ENCODE data around the gene MAP4K3. TPM values are rescaled to one million over a fixed set of nuclear protein-coding genes. Genes with fewer than 3 reads are reported as not detected.

The MAP4K3 gene
- total RNA-seq, 1 donor from 2014 or later, result 58.1 TPM

- Histone ChIP-seq H2AFZ (ENCODE audit: low read depth, low read length) (no peak overlapping the region), H4K20me1 (ENCODE audit: insufficient read depth, low read length) (no peaks in the 10 kb centered on the region), H3K9me3 (ENCODE audit: insufficient read depth, low read depth, low read length) (no peaks in the 10 kb centered on the region), H3K4me2 (ENCODE audit: low read length) (no peak overlapping the region), H3K4me3 (ENCODE audit: insufficient read depth, low read depth, low read length) (no peak overlapping the region), H3K79me2 (ENCODE audit: insufficient read depth, low read length) (no peaks in the 10 kb centered on the region), H3K36me3 (ENCODE audit: insufficient read depth, low read length) (peaks cover 11% of the 10 kb centered on the region), H3K27me3 (ENCODE audit: insufficient read depth, low read length) (no peaks in the 10 kb centered on the region), H3K9ac (ENCODE audit: low read length) (no peak overlapping the region), H3K4me1 (ENCODE audit: insufficient read depth, low read length) (no peaks in the 10 kb centered on the region), H3K27ac (ENCODE audit: low read depth, low read length) (no peak overlapping the region)
- FAIRE-seq (no peak), DNase-seq (ENCODE audit: low read depth) (no peak)
- Mint-ChIP-seq H3K4me1 (ENCODE audit: low read depth, unreplicated experiment) (peaks cover 17% of the 10 kb centered on the region), H3K9me3 (ENCODE audit: unreplicated experiment) (no peaks in the 10 kb centered on the region), H3K27me3 (ENCODE audit: low read depth, unreplicated experiment) (no peaks in the 10 kb centered on the region), H3K27ac (ENCODE audit: unreplicated experiment) (no peak overlapping the region), H3K36me3 (ENCODE audit: low read depth, unreplicated experiment) (peaks cover 2% of the 10 kb centered on the region), H3K4me3 (ENCODE audit: unreplicated experiment) (no peak overlapping the region)
- TF ChIP-seq CTCF (IDR thresholded peaks at IDR 0.05; ENCODE audit: insufficient read depth, low read depth, low read length) (no peak), EZH2 (IDR thresholded peaks at IDR 0.05; ENCODE audit: insufficient read depth, low read length) (no peak)
These were observed 128.3 kb downstream of the MAP4K3 start for GRCh38 chr2:39308778-39309177.

- Histone ChIP-seq H3K4me2 (ENCODE audit: low read length) (no peak overlapping the region), H3K79me2 (ENCODE audit: insufficient read depth, low read length) (no peaks in the 10 kb centered on the region), H4K20me1 (ENCODE audit: insufficient read depth, low read length) (no peaks in the 10 kb centered on the region), H3K27me3 (ENCODE audit: insufficient read depth, low read length) (no peaks in the 10 kb centered on the region), H3K9me3 (ENCODE audit: insufficient read depth, low read depth, low read length) (no peaks in the 10 kb centered on the region), H2AFZ (ENCODE audit: low read depth, low read length) (no peak overlapping the region), H3K4me1 (ENCODE audit: insufficient read depth, low read length) (no peaks in the 10 kb centered on the region), H3K27ac (ENCODE audit: low read depth, low read length) (no peak overlapping the region), H3K36me3 (ENCODE audit: insufficient read depth, low read length) (peaks cover 4% of the 10 kb centered on the region), H3K4me3 (ENCODE audit: insufficient read depth, low read depth, low read length) (no peak overlapping the region), H3K9ac (ENCODE audit: low read length) (no peak overlapping the region)
- no peaks in the 10 kb centered on the region for H3K9me3 Mint-ChIP-seq (ENCODE audit: unreplicated experiment)
- TF ChIP-seq EZH2 (IDR thresholded peaks at IDR 0.05; ENCODE audit: insufficient read depth, low read length) (no peak), CTCF (IDR thresholded peaks at IDR 0.05; ENCODE audit: insufficient read depth, low read depth, low read length) (no peak)
- H3K27ac Mint-ChIP-seq (ENCODE audit: unreplicated experiment), result no peak overlapping the region
- H3K27me3 Mint-ChIP-seq (ENCODE audit: low read depth, unreplicated experiment), result no peaks in the 10 kb centered on the region
- FAIRE-seq (no peak), DNase-seq (ENCODE audit: low read depth) (no peak)
- no peaks in the 10 kb centered on the region for H3K36me3 Mint-ChIP-seq (ENCODE audit: low read depth, unreplicated experiment)
- peaks cover 10% of the 10 kb centered on the region for H3K4me1 Mint-ChIP-seq (ENCODE audit: low read depth, unreplicated experiment)
- no peak overlapping the region for H3K4me3 Mint-ChIP-seq (ENCODE audit: unreplicated experiment)
These were observed 130.5 kb downstream of the MAP4K3 start for GRCh38 chr2:39306626-39307025.

GRCh38 chr2:39304729-39305128 is 132.4 kb downstream of the MAP4K3 start:
- Mint-ChIP-seq H3K9me3 (ENCODE audit: unreplicated experiment) (no peaks in the 10 kb centered on the region), H3K4me3 (ENCODE audit: unreplicated experiment) (no peak overlapping the region), H3K36me3 (ENCODE audit: low read depth, unreplicated experiment) (no peaks in the 10 kb centered on the region), H3K4me1 (ENCODE audit: low read depth, unreplicated experiment) (peaks cover 10% of the 10 kb centered on the region), H3K27ac (ENCODE audit: unreplicated experiment) (peak overlapping the region; percentile 4), H3K27me3 (ENCODE audit: low read depth, unreplicated experiment) (no peaks in the 10 kb centered on the region)
- Histone ChIP-seq H3K79me2 (ENCODE audit: insufficient read depth, low read length) (no peaks in the 10 kb centered on the region), H3K4me2 (ENCODE audit: low read length) (no peak overlapping the region), H3K4me3 (ENCODE audit: insufficient read depth, low read depth, low read length) (no peak overlapping the region), H2AFZ (ENCODE audit: low read depth, low read length) (no peak overlapping the region), H3K4me1 (ENCODE audit: insufficient read depth, low read length) (no peaks in the 10 kb centered on the region), H3K36me3 (ENCODE audit: insufficient read depth, low read length) (no peaks in the 10 kb centered on the region), H3K9me3 (ENCODE audit: insufficient read depth, low read depth, low read length) (no peaks in the 10 kb centered on the region), H4K20me1 (ENCODE audit: insufficient read depth, low read length) (no peaks in the 10 kb centered on the region), H3K9ac (ENCODE audit: low read length) (no peak overlapping the region), H3K27ac (ENCODE audit: low read depth, low read length) (no peak overlapping the region), H3K27me3 (ENCODE audit: insufficient read depth, low read length) (no peaks in the 10 kb centered on the region)
- FAIRE-seq (no peak), DNase-seq (ENCODE audit: low read depth) (no peak)
- TF ChIP-seq CTCF (IDR thresholded peaks at IDR 0.05; ENCODE audit: insufficient read depth, low read depth, low read length) (no peak), EZH2 (IDR thresholded peaks at IDR 0.05; ENCODE audit: insufficient read depth, low read length) (no peak)

Measured in astrocyte (in vitro differentiated cells and primary cell).